Glutamatergic neuron (in vitro differentiated cells): ENCODE measurements around the gene TOP3A. TPM values are rescaled to one million over a fixed set of nuclear protein-coding genes. Genes with fewer than 3 reads are reported as not detected.

ENCODE experiments used
- DNase-seq: peaks from one replicate; pipeline ENCODE4 v3.0.0; 2022
- H3K27ac Mint-ChIP-seq: one replicate; pipeline ENCODE4 v1.8.0; 2020; ENCODE audit warnings: mild to moderate bottlenecking, mixed read lengths, inconsistent platforms; ENCODE audit not compliant: unreplicated experiment
- H3K27me3 Mint-ChIP-seq: one replicate; pipeline ENCODE4 v1.8.0; 2020; ENCODE audit warnings: mild to moderate bottlenecking, moderate library complexity, mixed read lengths, inconsistent platforms; ENCODE audit not compliant: unreplicated experiment
- H3K36me3 Mint-ChIP-seq: one replicate; pipeline ENCODE4 v1.8.0; 2020; ENCODE audit warnings: mild to moderate bottlenecking, mixed read lengths, inconsistent platforms; ENCODE audit not compliant: unreplicated experiment
- H3K4me1 Mint-ChIP-seq: one replicate; pipeline ENCODE4 v1.8.0; 2020; ENCODE audit warnings: mild to moderate bottlenecking, low read depth, mixed read lengths, inconsistent platforms; ENCODE audit not compliant: unreplicated experiment
- H3K4me3 Mint-ChIP-seq: one replicate; pipeline ENCODE4 v1.8.0; 2020; ENCODE audit warnings: mild to moderate bottlenecking, mixed read lengths, inconsistent platforms; ENCODE audit not compliant: unreplicated experiment
- H3K9me3 Mint-ChIP-seq: one replicate; pipeline ENCODE4 v1.8.0; 2020; ENCODE audit warnings: mild to moderate bottlenecking, moderate library complexity, mixed read lengths, inconsistent platforms; ENCODE audit not compliant: unreplicated experiment
- CTCF ChIP-seq: fragments of 200-600 bp; sonication (generic); IDR thresholded peaks from one replicate; pipeline ENCODE4 v1.5.0; 2021; ENCODE audit not compliant: partially characterized antibody, unreplicated experiment
- total RNA-seq: library from RNA; stranded (reverse); fragmentation: NEBNext Ultra II Directional; extraction: Animal tissue kit (Norgen Biotek cat#: 25700); gene quantifications from one replicate; pipeline ENCODE4 v1.2.1, GENCODE V29; 2021; ENCODE audit not compliant: unreplicated experiment

The TOP3A gene
- total RNA-seq, 1 donor from 2014 or later = 58.6 TPM

GRCh38 chr17:18233803-18234518 is 80.8 kb downstream of the TOP3A start:
- no peak for DNase-seq
- H3K4me1 Mint-ChIP-seq = peaks cover 15% of the 10 kb centered on the region
- TF ChIP-seq CTCF = no peak
- H3K9me3 Mint-ChIP-seq = peaks cover 1% of the 10 kb centered on the region
- H3K27ac Mint-ChIP-seq = no peak overlapping the region
- H3K27me3 Mint-ChIP-seq = peaks cover 11% of the 10 kb centered on the region
- H3K36me3 Mint-ChIP-seq = no peaks in the 10 kb centered on the region
- H3K4me3 Mint-ChIP-seq = no peak overlapping the region

- Mint-ChIP-seq H3K4me1 (peaks cover 29% of the 10 kb centered on the region), H3K27me3 (peaks cover 13% of the 10 kb centered on the region), H3K4me3 (no peak overlapping the region), H3K27ac (peak overlapping the region; percentile 66), H3K9me3 (peaks cover 6% of the 10 kb centered on the region), H3K36me3 (no peaks in the 10 kb centered on the region)
- TF ChIP-seq CTCF = no peak
- peak; percentile 35 for DNase-seq
Observed at GRCh38 chr17:18231164-18231563, 83.6 kb downstream of the TOP3A start.

GRCh38 chr17:18230288-18231141 is 84.3 kb downstream of the TOP3A start:
- Mint-ChIP-seq H3K4me3 (peak overlapping the region; percentile 30), H3K9me3 (peaks cover 10% of the 10 kb centered on the region), H3K27ac (peak overlapping the region; percentile 55), H3K4me1 (peaks cover 27% of the 10 kb centered on the region), H3K36me3 (no peaks in the 10 kb centered on the region), H3K27me3 (peaks cover 10% of the 10 kb centered on the region)
- TF ChIP-seq CTCF = no peak
- no peak for DNase-seq

GRCh38 chr17:18229771-18230170 is 85.0 kb downstream of the TOP3A start:
- H3K4me3 Mint-ChIP-seq = peak overlapping the region; percentile 30
- H3K9me3 Mint-ChIP-seq = peaks cover 12% of the 10 kb centered on the region
- no peak for DNase-seq
- peak overlapping the region; percentile 55 for H3K27ac Mint-ChIP-seq
- H3K27me3 Mint-ChIP-seq = peaks cover 6% of the 10 kb centered on the region
- H3K36me3 Mint-ChIP-seq = no peaks in the 10 kb centered on the region
- no peak for TF ChIP-seq CTCF
- peaks cover 29% of the 10 kb centered on the region for H3K4me1 Mint-ChIP-seq

GRCh38 chr17:18229254-18229653 is 85.5 kb downstream of the TOP3A start:
- Mint-ChIP-seq H3K9me3 (peaks cover 12% of the 10 kb centered on the region), H3K4me3 (no peak overlapping the region), H3K27ac (no peak overlapping the region), H3K27me3 (peaks cover 6% of the 10 kb centered on the region), H3K4me1 (peaks cover 29% of the 10 kb centered on the region), H3K36me3 (no peaks in the 10 kb centered on the region)
- no peak for TF ChIP-seq CTCF
- DNase-seq = no peak
